ENCODE data around the gene FAM83C.

GRCh38 chr20:35290887-35291417 lies 1.3 kb downstream of the FAM83C start:
- TF ChIP-seq POLR2A (IDR thresholded peaks at IDR 0.05; ENCODE audit: low read depth, low read length) (no peak), POLR2AphosphoS5 (IDR thresholded peaks at IDR 0.05; ENCODE audit: low read depth, low read length) (no peak), TAF1 (IDR thresholded peaks at IDR 0.05; ENCODE audit: low read depth, low read length) (no peak), SPI1 (IDR thresholded peaks at IDR 0.05; ENCODE audit: low read depth, low read length) (no peak), POU2F2 (IDR thresholded peaks at IDR 0.05; ENCODE audit: low read depth, low read length) (no peak), PAX5 (IDR thresholded peaks at IDR 0.05; ENCODE audit: insufficient read depth, low read length, severe bottlenecking) (no peak)
